HG02973 (cell line): ENCODE measurements around the gene NCOA7.
"Not testable (repeated sequence)": the region's sequence is repeated elsewhere in the genome, so short reads cannot be mapped to it uniquely, and the experiment has no call there.

Source experiments
- ATAC-seq: cut with Tn5 transposase; IDR thresholded peaks from one replicate; pipeline ENCODE4 v1.9.1; 2021; ENCODE audit warnings: moderate library complexity; ENCODE audit not compliant: unreplicated experiment

The NCOA7 gene

DNA sequence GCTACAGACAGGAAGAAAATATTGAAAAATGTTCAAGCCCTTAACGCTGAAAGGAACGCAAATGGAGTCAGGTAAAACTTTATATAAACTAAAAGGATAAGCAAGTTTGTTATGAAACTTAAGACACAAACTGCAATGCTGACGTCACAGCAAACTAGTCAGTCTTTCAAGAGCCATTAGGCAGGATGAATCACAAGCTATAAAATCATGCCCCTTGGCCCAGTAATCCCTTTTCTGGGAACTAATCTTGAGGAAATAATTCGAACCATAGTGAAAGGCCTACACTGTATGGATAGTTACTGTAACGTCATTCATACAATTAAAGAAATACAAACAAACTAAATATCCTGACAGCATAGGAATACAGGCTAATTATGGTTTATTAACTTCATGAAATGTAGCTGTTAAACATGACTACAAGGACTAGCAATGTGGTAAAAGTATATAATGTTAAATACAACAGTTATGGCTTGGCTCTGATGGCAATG, 123.1 kb downstream of the NCOA7 start:
- ATAC-seq, result no peak

DNA sequence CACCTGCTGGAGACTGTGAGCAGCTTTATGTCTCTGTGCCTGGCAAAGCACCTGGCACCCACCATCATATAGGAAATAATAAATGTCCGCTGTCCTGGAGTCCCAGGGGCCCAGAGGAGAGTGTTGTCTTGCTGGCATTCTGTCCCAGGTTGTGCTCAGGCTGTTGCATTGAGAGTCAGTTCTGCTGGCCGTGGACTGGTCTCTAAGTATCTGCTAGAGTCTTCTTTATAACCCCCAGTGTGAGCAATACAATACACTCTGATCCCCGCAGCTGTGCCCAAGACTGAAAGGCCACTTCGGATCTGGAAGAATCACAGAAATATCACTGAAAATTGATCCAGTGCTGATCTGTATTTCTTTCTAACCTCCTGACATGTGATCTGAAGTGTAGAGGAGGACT, 127.5 kb downstream of the NCOA7 start:
- no peak for ATAC-seq

DNA sequence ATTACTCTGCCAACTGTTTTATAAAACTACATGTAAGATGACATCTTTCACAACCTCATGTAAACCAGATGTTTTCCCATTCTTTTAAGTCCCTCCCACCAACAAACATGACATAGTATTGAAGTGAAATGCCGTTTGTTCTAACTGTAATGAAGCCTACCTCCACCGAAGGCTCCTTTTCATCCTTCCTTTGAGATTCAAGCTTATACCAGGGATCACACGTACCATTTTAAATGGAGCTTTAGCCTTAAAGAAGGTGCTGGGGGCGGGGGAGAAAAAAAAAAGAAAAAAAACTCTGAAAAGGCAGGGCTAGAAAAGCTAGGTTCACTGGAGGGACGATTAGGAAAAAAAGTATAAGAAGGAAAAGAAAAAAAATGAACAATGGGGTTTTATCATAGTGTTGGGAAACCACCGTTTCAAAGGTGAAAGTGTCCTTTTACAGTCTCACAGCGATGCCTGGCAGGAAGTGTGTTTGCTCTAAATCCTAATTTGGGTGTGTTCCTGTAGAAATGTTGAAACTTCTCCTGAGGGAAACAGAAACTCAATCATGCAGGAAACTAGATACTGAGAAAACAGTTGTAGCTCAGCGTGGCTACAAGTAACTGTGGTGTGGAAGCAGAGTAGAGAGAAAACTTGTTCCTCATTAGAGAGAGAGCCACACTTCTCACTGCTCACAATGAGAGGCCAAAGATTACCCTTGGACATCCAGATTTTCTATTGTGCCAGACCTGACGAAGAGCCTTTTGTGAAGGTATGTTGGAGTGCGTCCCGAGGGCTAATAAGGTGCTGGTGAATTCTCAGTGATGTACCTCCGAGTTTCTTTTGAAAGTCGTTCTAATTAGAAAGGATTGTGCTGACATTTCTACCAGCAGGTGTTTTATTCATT, 128.2 kb downstream of the NCOA7 start:
- peak; percentile 97 for ATAC-seq

DNA sequence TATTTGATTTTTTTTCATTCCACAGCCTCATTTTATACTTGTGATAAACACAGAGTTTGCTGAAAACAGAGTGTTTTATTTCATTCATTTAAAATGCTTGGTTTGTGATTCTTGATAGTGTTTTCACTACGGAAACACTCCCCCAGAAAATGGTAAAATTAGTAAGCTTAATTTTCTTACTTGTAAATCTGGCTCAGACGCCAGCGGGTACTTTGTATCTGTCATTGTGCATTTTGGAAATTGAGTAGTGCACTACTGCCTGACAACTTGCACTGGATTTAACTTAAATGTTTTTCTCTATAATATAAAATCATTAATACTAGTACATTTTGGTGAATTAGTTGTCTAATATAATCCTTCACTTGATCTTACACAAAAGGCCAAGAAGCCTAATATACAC, 128.9 kb downstream of the NCOA7 start:
- no peak for ATAC-seq

DNA sequence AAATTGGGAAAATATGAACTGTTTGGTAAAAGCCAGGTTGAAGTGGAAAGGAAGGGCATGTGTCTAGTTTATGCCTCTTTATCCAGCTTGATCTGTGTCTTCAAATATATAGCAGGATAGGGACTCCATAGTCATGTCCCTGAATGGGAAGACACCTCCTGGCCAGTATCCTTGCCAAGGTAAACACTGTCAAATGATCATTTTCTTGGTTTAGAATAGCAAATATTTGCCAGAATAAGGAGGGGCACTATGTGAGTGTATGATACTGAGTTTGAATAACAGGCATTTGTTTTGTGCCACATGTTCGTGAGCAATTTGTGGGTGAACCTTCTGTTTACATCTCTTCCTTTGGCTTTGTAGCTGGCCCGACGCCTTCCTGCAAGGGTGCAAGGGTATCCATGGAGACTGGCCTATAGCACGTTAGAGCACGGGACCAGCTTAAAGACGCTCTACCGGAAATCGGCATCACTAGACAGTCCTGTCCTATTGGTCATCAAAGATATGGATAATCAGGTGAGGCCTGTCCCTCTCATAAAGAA, 131.6 kb downstream of the NCOA7 start:
- ATAC-seq, result no peak

DNA sequence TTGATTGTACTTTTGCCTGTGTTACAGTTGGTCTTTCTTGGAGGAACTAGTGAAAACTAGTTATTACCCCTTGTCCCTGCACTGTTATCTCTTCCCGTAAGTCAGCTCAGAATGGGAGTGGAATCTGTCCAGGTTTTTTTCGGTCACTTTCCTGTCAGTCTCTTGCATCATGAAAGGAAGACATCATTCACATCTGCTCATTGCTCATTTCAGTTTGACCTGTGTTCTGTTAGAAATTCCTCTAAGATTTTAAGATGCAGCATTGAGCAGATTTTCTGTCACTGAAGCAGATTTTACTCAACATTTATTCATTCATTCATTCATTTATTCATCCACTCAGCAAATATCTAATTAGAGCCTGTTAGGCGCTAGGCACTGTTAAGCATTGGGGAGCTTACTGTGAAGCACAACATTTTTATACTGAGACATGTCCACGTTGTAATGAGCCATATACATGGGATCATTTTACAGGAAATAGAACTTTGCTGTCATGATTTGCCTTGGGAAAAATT, 132.7 kb downstream of the NCOA7 start:
- no peak for ATAC-seq

DNA sequence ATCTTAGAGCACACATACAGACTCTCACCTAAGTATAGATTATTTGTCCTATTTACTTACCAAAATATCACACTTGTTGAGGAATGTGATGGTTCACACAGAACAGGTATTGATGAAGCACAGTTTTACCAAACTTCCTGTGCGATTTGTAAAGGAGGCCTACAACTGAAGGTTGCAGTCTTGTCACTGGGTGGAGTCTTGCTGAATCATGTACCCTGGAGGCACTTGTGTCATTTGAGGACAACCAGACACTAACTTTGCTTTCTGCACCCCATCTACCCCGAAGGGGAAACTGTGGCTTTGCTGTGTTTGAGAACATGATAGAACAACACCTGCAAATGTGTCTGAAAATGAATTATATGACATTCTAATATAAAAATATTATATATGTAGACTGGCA, 133.4 kb downstream of the NCOA7 start:
- no peak for ATAC-seq

DNA sequence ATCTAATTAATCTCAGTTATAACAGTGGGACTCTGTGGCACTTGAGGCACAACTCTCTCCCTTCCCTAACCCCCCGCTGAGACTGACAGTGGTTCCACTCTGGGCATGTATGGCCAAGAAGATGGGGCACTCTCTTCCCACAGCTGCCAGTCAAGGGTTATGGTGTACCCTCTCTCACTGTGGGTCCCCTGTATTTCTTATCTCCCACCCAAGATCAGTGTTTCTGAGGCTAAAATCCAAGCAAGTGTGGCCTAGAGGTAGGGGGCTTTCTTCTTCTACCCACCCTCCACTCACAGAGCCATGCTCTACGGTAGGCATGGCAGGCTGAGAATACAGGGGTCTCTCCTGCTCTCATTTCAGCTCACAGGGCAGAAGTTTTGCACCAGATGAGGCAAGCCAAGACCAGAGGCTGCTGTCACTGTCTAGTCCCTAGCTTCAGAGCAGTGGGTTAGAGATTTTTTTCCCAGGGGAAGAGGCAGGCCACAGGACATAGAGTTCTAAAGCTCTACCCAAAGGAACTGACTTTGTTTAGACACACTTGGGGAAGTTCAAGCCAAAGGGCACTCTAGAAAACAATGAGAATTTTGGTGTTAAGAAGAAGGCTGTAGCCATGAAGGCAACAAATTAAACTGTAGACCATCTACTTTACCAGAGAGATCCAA, 134.1 kb downstream of the NCOA7 start:
- no peak for ATAC-seq

DNA sequence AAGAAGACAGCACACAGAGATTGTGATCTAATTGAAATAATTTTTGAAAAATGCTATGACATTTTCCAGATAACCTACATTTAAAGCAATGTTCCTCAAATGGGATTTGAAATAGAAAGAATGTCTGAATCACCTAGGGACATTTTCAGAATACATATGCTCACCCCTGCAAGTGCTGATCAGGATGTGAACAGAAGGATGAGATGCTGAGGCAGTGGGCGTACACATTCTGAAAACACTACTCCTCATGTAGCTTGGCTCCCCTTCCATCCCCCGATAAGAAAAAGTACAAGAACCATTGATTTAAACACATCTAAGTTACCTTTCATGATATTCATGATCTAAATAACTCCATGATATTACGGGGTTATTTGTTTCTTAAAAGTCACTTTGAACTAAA, 136.0 kb downstream of the NCOA7 start:
- ATAC-seq, result no peak

DNA sequence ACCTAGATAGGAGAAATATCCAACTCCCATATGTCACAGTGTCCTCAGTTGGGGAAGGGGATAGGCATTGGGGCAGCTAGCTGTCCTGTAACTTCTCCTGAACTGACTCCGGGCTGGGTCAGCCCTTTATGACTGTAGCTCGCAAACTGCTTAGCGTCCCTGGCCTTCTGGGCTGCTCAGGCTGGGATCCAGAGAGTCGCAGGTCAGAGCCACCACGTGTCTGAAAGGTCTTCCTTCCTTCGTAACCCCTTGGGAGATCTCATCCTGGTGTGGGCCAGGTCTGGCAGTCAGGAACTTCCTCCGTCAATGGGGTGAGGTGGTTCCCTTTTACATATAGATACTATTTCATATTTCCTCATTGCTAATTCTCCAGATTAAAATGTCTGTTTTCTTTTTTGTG, 137.0 kb downstream of the NCOA7 start:
- no peak for ATAC-seq

DNA sequence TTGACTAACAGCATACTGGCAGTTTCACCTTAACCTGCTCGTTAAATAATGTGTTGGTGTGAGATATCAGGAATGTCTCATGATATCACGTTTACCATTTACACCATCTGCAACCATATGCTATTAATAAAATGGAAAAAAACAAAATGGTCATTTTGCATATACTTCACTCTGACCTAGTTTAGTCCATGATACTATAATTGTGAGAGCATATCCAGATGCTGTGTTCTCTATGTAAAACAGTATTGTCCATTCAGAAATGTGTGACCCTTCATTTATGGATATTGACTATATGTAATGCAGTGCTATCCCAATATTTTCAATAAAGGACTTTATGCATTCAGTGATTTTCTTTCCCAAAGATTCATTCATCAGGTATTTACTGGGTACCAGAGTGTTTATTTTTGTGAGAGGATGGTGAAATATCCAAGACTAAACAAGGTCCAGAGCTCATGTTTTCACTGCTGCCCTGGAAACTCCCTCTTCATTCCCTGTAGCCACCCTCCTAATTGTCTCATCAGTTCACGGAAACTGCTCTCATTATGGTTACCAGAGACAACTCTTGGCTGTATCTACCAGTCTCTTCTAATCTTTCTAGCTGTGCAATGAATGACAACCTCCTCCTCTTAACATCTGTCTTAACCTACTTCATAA, 140.1 kb downstream of the NCOA7 start:
- ATAC-seq, result no peak

DNA sequence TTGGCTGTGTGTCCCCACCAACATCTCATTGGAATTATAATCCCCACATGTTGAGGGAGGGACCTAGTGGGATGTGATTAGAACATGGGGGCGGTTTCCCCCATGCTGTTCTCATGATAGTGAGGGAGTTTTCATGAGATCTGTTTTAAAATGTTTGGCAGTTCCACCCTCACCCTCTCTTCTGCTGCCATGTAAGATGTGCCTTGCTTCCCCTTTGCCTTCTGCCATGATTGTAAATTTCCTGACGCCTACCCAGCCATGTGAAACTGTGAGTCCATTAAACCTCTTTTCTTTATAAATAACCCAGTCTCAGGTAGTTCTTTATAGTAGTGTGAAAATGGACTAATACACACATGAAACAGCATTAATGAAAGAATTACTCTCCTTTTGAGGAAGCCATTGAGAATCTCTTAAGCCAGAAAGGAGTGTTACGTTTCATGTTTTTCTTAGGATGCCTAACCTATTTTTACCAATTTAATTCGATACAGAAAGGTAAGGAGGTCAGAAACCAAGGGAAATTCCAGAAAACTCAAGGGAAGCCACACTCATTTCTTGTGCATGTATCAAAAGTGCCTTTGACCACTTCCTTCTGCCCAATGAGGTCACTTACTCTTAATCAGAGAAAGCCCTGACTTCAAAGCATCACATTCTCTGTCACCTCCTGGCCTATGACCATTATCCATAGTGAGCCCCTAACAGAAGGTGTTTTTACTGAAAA, 141.1 kb downstream of the NCOA7 start:
- ATAC-seq, result peak; percentile 69

DNA sequence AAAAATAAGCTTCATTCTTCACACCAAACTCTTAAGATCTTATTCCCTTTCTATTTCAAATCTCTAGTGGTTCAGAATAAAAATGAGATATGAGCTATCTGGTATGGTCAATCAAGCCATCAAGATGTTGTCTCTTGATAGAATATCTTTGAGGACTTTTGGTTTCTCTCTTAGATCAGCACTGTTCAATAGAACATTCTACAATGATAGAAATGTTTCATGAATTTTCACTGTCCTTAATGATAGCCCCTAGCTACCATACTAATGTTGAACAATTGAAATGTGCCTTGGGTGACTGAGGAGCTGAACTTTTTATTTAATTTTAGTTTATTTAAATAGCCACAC, 141.7 kb downstream of the NCOA7 start:
- ATAC-seq, result no peak

DNA sequence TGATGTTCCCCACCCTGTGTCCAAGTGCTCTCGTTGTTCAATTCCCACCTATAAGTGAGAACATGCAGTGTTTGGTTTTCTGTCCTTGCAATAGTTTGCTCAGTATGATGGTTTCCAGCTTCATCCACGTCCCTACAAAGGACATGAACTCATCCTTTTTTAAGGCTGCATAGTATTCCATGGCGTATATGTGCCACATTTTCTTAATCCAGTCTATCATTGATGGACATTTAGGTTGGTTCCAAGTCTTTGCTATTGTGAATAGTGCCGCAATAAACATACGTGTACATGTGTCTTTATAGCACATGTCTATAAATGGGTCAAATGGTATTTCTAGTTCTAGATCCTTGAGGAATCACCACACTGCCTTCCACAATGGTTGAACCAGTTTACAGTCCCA, 144.8 kb downstream of the NCOA7 start:
- not testable (repeated sequence) for ATAC-seq

DNA sequence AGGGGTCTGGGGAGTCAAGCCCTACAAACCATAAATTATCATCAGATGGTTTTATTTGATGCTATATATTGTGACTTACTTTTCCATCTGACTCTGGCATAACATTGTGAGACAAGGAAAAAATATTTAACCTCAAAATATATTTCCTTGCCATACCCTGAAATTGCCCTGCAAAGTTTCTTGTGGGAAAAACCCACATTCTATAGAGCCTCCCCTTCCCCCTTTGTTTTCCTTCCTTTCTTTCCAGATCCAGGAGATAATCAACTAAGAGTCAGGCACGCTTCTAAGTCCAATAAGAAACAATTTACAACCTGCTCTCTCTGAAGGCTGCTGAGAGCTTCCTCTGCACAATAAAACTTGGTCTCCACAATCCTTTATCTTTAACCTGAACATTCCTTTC, 148.3 kb downstream of the NCOA7 start:
- ATAC-seq, result no peak

DNA sequence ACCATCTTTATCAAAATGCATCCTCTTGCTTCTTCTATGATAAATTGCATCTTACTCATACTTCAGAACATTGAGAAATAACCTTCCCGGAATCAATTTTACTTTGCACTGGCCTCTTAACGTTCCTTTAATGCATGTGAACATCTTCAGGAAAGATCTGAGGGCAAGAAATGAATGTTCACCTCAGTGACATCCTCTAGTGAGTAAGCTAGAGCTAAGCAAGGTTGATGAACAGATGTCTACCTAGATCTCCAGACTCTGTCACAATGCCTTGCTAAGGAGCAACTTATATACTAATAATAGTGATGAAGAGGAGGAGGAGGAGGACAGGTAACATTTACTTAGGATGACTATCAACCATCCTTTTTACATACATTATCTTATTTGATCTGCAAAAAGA, 149.0 kb downstream of the NCOA7 start:
- ATAC-seq, result no peak

DNA sequence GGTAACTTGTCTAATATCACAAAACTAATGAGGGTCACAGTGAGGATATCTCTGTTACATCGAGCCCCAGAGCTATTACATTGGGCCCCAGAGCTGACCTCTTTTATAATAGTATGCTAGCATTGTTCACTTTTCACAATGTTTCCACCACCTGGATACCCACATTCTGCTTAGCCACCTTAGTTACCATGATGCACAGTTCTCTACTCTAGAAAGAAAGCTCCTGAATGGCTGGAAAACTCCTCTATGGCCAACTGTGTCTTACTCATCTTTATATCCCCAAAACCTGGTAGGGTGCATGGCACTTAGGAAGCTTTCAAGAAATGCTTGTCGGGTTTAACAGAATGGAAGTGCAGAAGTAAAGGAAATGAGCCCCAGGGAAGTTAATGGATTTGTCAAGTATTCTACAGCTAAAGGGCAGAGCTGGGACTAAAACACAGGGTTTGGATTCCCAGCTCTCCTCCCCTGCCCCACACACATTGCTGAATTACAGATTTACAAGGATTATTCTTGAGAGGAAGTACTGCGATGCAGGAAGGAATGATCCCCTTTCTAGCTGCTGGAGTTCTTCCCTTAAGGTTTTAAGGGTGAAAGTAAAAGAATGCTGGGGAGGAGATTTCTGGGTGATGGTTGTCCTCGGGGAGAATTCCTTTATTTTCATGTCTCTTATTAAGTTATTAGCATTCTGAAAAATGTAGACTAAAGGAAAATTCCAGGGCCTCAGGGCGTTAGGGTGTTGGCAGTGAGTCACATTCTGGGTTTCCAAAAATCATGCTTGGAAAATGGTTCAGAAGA, 149.7 kb downstream of the NCOA7 start:
- ATAC-seq, result no peak

DNA sequence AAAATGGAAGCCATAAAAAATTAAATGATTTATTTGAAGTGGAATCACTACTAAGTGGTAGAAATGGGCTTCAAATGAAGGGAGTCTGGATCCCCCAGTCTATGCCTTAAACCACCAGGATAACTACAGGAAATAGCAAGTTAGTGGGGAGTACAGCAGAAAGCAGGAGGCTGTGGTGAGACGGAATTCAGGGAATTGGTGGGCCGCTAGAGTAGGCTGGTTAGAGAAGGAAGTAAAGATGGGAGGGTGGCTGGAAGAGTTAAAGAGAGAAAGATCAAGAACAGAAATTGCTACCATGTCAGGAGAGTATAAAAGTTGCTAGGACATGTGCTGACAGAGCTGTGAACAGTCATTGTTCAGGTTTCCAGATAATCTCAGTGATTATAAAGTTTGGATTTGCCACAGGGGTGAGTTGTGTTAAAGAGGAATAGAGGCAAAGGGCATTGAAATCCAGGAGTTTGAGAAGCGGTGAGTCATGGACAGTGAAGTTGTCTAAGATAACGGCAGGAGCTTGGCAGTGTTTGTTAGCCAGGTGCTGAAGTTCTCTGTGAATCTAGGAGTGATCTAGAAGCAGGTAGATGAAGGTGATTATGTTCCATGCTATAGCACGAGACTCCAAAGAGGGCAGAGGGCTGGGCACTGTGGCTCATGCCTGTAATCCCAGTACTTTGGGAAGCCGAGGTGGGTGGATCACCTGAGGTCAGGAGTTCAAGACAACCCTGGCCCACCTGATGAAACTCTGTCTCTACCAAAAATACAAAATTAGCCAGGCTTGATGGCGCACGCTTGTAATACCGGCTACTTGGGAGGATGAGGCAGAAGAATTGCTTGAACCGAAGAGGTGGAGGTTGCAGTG, 152.1 kb downstream of the NCOA7 start:
- no peak for ATAC-seq
